SU-DHL-6 (cell line): ENCODE data around the gene MNX1.

Source experiments
- H2AFZ ChIP-seq: fragments of 200-600 bp; sonication (generic); 2 replicates; pipeline ENCODE4 v1.6.1; 2014; ENCODE audit warnings: low read depth, mild to moderate bottlenecking, moderate library complexity, mixed read lengths, antibody characterized with exemption, low read length; ENCODE audit not compliant: severe bottlenecking
- H3F3A ChIP-seq: fragments of 200-600 bp; shearing (Covaris generic); 2 replicates; pipeline ENCODE4 v1.6.0; 2016; ENCODE audit warnings: antibody characterized with exemption, mild to moderate bottlenecking; ENCODE audit not compliant: insufficient read depth
- H3K27ac ChIP-seq: fragments of 200-600 bp; sonication (generic); 2 replicates; pipeline ENCODE4 v1.5.1; 2016; ENCODE audit warnings: low read depth, mild to moderate bottlenecking, low read length, moderate library complexity, mixed read lengths
- H3K27me3 ChIP-seq: fragments of 200-600 bp; sonication (generic), shearing (Covaris generic); 2 replicates; pipeline ENCODE4 v1.6.0; 2014; ENCODE audit warnings: mild to moderate bottlenecking, low read length
- H3K36me3 ChIP-seq: fragments of 200-600 bp; sonication (generic); 2 replicates; pipeline ENCODE4 v1.6.1; 2014; ENCODE audit warnings: mild to moderate bottlenecking, low read length, mixed read lengths
- H3K4me2 ChIP-seq: fragments of 300-600, 200-600 bp; shearing (Covaris generic), sonication (generic); 2 replicates; pipeline ENCODE4 v1.6.0; 2014; ENCODE audit warnings: low read length, low read depth, mild to moderate bottlenecking; ENCODE audit not compliant: poor library complexity, severe bottlenecking
- H3K4me3 ChIP-seq: fragments of 200-600 bp; sonication (generic); 2 replicates; pipeline ENCODE4 v1.5.1; 2014; ENCODE audit warnings: antibody characterized with exemption, low read length, mild to moderate bottlenecking, mixed read lengths; ENCODE audit not compliant: insufficient read depth, poor library complexity, severe bottlenecking
- H3K79me2 ChIP-seq: fragments of 200-600 bp; sonication (generic); 2 replicates; pipeline ENCODE4 v1.6.1; 2014; ENCODE audit warnings: mild to moderate bottlenecking, low read length, moderate library complexity; ENCODE audit not compliant: insufficient read depth
- H3K9ac ChIP-seq: fragments of 200-600 bp; sonication (generic); 2 replicates; pipeline ENCODE4 v1.7.0; 2014; ENCODE audit warnings: mild to moderate bottlenecking, low read length
- H3K9me2 ChIP-seq: fragments of 200-600 bp; sonication (generic); replicated peaks from 2 replicates; pipeline ENCODE4 v1.6.1; 2014; ENCODE audit warnings: low read length; ENCODE audit not compliant: insufficient read depth
- H3K9me3 ChIP-seq: fragments of 200-600 bp; sonication (generic); 2 replicates; pipeline ENCODE4 v1.6.1; 2014; ENCODE audit warnings: low read length, mixed read lengths; ENCODE audit not compliant: insufficient read depth
- H4K20me1 ChIP-seq: fragments of 200-600 bp; sonication (generic); 2 replicates; pipeline ENCODE4 v1.6.1; 2014; ENCODE audit warnings: low read depth, mild to moderate bottlenecking, antibody characterized with exemption, low read length, moderate library complexity, mixed read lengths
- EZH2phosphoT487 ChIP-seq: fragments of 200-600 bp; sonication (generic), shearing (Covaris generic); conservative IDR thresholded peaks from 2 replicates; pipeline ENCODE4 v1.6.1; 2018; ENCODE audit warnings: mild to moderate bottlenecking, antibody characterized with exemption, low read length, moderate library complexity, mixed read lengths
- TF ChIP-seq, protein P1 (sequence below): fragments of 200-600 bp; sonication (generic); IDR thresholded peaks from one replicate; pipeline ENCODE4 v1.5.1; 2017; ENCODE audit warnings: antibody characterized with exemption, mild to moderate bottlenecking, low read length, moderate library complexity; ENCODE audit not compliant: insufficient read depth, poor library complexity, severe bottlenecking

MNX1 gene

DNA sequence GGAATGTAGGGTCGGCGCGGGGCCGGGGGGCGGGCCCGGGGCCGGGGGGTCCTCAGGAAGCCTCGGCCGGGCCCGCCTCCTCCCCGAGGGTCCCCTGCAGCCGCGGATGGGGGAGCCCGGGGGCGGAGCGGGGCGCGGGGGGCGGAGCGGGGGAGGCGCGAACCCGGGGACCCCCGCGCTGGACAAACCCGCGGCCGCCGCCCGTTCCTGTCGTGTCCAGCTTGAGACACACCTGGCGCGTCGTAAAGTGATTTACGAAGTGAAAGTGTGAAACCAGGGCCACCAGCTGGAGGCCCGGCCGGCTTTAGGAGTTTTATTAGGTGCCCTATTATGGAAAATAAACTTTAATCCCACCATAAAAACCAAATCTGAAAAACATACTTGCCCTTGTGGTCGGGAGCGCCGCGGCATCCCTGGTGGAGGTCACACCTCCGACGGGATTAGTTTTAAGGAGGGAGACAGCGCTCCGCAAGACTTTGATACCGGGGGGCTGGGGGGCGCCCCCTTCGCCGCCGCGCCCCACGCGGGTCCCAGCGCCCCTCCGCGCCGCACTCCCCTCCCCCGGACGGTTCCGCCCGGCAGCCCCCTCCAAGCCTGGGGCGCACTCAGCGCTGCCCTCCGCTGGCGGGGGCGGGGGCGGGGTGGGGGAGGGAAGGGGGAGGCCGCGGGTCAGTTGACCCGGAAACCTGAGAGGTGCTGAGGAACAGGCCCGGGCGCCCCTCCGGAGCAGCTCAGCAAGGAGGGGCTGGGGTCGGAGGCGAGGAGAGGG is 10.3 kb downstream of the MNX1 start:
- H3K9me3 ChIP-seq: no peaks in the 10 kb centered on the region
- no peak overlapping the region for H3K9ac ChIP-seq
- TF ChIP-seq, protein P1, sequence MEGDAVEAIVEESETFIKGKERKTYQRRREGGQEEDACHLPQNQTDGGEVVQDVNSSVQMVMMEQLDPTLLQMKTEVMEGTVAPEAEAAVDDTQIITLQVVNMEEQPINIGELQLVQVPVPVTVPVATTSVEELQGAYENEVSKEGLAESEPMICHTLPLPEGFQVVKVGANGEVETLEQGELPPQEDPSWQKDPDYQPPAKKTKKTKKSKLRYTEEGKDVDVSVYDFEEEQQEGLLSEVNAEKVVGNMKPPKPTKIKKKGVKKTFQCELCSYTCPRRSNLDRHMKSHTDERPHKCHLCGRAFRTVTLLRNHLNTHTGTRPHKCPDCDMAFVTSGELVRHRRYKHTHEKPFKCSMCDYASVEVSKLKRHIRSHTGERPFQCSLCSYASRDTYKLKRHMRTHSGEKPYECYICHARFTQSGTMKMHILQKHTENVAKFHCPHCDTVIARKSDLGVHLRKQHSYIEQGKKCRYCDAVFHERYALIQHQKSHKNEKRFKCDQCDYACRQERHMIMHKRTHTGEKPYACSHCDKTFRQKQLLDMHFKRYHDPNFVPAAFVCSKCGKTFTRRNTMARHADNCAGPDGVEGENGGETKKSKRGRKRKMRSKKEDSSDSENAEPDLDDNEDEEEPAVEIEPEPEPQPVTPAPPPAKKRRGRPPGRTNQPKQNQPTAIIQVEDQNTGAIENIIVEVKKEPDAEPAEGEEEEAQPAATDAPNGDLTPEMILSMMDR: no peak
- TF ChIP-seq EZH2phosphoT487: no peak
- no peak overlapping the region for H3K27ac ChIP-seq
- no peaks in the 10 kb centered on the region for H3K36me3 ChIP-seq
- no peak overlapping the region for H3K4me3 ChIP-seq
- no peak overlapping the region for H2AFZ ChIP-seq
- H3F3A ChIP-seq: no peaks in the 10 kb centered on the region
- no peaks in the 10 kb centered on the region for H3K79me2 ChIP-seq
- H3K4me2 ChIP-seq: peak overlapping the region; percentile 31
- H4K20me1 ChIP-seq: no peaks in the 10 kb centered on the region
- H3K9me2 ChIP-seq: no peaks in the 10 kb centered on the region
- no peaks in the 10 kb centered on the region for H3K27me3 ChIP-seq

DNA sequence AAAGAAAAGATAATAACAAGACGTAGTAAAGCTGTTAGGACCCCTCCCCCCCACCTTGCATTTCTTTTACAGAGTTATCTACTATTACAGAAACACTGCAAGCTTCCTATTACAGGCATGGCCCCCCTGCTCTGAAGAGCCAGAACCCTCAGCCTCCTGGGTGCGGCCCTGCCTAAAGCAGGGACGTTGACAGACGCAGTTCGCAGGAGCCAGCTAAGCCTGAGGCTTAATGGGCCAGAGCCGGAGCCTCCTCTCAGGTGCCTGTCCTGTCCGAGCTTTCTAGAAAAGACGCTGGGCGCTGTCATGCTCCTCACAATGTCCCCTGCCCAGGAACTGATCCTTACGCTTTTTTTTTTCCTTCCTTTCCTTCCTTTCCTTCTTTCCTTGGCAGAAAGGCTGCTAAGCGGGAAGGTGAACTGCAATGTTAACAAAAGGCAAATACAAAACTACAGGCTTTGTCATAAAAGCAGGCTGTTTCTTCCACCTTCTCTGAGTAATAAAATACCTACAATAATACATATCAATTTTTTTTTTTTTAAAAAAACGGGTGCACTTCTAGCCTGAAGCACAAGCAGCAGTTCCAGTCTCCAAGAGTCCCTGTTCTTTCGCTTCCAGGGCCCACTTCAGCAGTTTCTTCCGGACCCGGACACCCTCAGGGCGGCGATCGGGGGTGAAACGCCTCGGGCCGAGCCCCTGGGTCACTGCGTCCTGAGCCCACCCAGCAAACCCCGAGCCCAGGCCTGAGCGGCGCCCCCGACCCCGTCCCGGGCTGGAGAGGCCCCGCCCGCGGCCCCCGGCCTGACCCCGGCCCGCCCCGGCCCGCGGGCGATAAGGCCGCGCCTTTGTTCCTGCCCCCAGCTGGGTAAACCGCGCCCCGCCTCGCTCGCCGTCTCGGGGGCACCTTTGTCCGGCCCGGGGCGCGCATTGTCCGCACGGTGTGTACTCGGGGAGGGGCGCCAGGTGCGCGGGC is 11.2 kb downstream of the MNX1 start:
- H3F3A ChIP-seq: no peaks in the 10 kb centered on the region
- no peak overlapping the region for H3K4me3 ChIP-seq
- no peaks in the 10 kb centered on the region for H3K9me2 ChIP-seq
- H3K27me3 ChIP-seq: no peaks in the 10 kb centered on the region
- H3K9me3 ChIP-seq: no peaks in the 10 kb centered on the region
- H3K27ac ChIP-seq: no peak overlapping the region
- no peak overlapping the region for H2AFZ ChIP-seq
- no peak overlapping the region for H3K9ac ChIP-seq
- H3K4me2 ChIP-seq: peak overlapping the region; percentile 31
- H3K36me3 ChIP-seq: no peaks in the 10 kb centered on the region
- H3K79me2 ChIP-seq: no peaks in the 10 kb centered on the region
- no peaks in the 10 kb centered on the region for H4K20me1 ChIP-seq
- TF ChIP-seq, protein P1: no peak
- TF ChIP-seq EZH2phosphoT487: no peak

DNA sequence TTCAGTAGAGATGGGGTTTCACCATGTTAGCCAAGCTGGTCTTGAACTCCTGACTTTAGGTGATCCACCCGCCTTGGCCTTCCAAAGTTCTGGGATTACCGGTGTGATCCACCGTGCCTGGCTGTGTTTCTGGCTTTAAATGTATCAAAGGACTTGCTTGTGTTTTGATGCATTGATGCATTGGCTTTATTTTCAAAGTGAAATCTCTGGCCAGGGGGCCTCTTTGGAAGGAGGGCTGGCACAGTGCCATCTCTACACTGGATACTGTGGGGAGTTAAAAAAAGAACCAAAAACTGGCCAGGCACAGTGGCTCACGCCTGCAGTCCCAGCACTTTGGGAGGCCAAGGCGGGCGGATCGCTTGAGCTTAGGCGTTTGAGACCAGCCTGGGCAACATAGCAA is 16.0 kb downstream of the MNX1 start:
- H3K4me2 ChIP-seq: no peak overlapping the region
- no peak overlapping the region for H3K27ac ChIP-seq
- H3K9me2 ChIP-seq: no peaks in the 10 kb centered on the region
- TF ChIP-seq EZH2phosphoT487: no peak
- no peaks in the 10 kb centered on the region for H3K27me3 ChIP-seq
- H3K9me3 ChIP-seq: no peaks in the 10 kb centered on the region
- no peaks in the 10 kb centered on the region for H3F3A ChIP-seq
- H3K4me3 ChIP-seq: no peak overlapping the region
- no peak overlapping the region for H3K9ac ChIP-seq
- no peaks in the 10 kb centered on the region for H3K79me2 ChIP-seq
- H3K36me3 ChIP-seq: no peaks in the 10 kb centered on the region
- H4K20me1 ChIP-seq: no peaks in the 10 kb centered on the region
- H2AFZ ChIP-seq: no peak overlapping the region

DNA sequence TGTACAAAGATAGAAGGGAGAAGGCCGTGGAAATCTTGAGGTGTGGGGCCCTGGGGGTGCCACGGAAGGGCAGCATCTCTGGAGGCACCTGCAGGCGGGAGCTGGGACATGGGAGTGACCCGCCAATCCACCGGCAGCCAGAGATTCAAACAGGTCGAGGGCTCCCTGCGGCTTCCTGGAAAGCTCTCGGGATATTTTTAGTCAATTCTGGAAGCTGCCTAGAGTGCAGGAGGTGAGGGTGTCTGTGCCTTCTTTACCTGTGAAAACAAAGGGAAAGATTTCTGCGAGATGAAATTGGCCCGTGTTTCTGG is 16.6 kb downstream of the MNX1 start:
- H3K4me3 ChIP-seq: no peak overlapping the region
- no peak overlapping the region for H3K9ac ChIP-seq
- H3K27ac ChIP-seq: no peak overlapping the region
- H3K4me2 ChIP-seq: no peak overlapping the region
- H3K27me3 ChIP-seq: no peaks in the 10 kb centered on the region
- H3K9me2 ChIP-seq: no peaks in the 10 kb centered on the region
- H3K9me3 ChIP-seq: no peaks in the 10 kb centered on the region
- H4K20me1 ChIP-seq: no peaks in the 10 kb centered on the region
- no peak overlapping the region for H2AFZ ChIP-seq
- no peaks in the 10 kb centered on the region for H3K79me2 ChIP-seq
- no peaks in the 10 kb centered on the region for H3F3A ChIP-seq
- H3K36me3 ChIP-seq: no peaks in the 10 kb centered on the region
- TF ChIP-seq EZH2phosphoT487: no peak
- TF ChIP-seq, protein P1: no peak
